A172 (cell line): ENCODE data around the gene STYXL2. TPM values are rescaled to one million over a fixed set of nuclear protein-coding genes. Genes with fewer than 3 reads are reported as not detected.

Source experiments
- DNase-seq: peaks from one replicate; pipeline ENCODE4 v3.0.0-alpha.2; 2015; ENCODE audit warnings: low spot score
- total RNA-seq: library from RNA; depleted of rRNA; stranded (reverse); fragments of >200 nt; shearing (Covaris generic); gene quantifications from 2 replicates; pipeline ENCODE4 v1.2.3, GENCODE V29; 2014

Gene STYXL2
- total RNA-seq, 1 experiment from 2014 or later = not detected

- DNase-seq = no peak
Measured at GRCh38 chr1:167081594-167082156, 12.2 kb upstream of the STYXL2 start.

GRCh38 chr1:167082511-167083027 lies 11.3 kb upstream of the STYXL2 start:
- no peak for DNase-seq

DNA sequence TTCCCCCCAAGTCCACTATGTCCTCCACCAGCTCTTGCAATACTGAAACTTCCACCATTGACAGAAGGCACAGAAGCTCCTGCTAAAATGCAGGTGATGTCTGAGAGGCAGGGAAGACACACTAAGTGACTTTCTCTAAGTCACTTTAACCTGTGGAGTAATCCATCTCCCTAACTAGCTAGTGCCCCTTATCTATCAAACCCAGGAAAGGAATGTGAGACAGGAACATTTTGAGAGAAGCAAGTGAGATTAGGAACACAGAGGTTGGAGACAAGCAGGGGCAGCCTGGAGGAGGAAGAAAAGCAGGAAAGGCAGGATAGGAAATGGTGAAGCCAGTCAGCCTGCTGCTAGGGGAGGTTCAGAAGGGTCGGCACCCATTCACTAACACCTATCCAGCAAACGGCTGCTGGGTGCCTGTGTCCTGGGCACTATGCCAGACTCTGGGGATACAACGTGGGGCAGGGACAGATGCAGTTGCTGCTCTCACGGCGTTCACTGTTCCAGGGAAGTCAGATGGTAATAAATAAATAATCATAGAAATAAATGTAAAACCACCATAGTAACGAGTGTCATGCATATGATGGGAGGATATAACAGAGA lies 10.7 kb upstream of the STYXL2 start:
- DNase-seq = no peak

GRCh38 chr1:167083871-167084270 lies 10.0 kb upstream of the STYXL2 start:
- no peak for DNase-seq

GRCh38 chr1:167084757-167085156 lies 9.1 kb upstream of the STYXL2 start:
- DNase-seq = no peak

GRCh38 chr1:167086033-167086432 lies 7.8 kb upstream of the STYXL2 start:
- no peak for DNase-seq

DNA sequence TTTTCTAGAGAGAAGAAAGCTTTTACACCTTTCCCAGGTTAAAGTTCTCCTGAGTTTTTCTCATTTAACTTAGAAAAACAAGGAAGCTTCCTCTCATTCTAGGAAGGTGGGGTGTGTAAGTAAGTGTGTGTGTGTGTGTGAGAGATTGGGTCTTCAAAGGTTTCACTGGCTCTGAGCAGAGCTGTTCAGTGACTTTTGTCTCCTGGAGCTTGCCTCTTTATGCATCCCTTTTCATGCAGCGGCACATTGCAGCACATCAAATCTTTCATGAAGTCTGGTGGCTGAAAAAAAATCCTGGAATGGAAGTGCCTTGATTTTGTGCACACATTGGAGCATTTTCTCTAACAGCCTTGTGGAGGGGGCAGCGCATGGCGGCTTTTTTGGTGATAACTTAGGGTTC lies 7.1 kb upstream of the STYXL2 start:
- DNase-seq = no peak

- DNase-seq = no peak
Measured at GRCh38 chr1:167088746-167089417, 5.0 kb upstream of the STYXL2 start.

- DNase-seq = no peak
Measured at GRCh38 chr1:167089939-167090313, 3.9 kb upstream of the STYXL2 start.

GRCh38 chr1:167090314-167090942 lies 3.4 kb upstream of the STYXL2 start, which contains the start of gene GPA33:
GPA33 (minus strand) TSS chr1:167090377; CDS start chr1:167090287, 90 bp downstream.
- DNase-seq = no peak

DNA sequence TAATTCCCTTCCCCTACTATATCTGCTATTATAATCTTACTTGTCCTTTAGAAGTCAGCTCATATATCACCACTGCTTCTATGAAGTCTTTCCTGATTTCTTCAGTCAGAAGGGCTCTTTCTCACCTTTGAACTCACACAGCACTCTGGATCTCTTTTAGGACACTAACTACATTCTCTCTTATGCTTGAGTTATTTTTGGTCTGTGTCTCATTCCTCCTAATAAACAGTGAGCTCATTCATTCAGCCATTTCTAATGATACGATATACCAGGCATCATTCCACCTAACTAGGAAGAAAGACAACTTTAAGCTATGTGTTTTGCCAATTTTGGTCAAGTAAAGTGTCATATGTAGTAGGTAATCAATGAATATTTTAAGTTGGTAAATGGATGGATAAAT lies 1.2 kb upstream of the STYXL2 start:
- no peak for DNase-seq

DNA sequence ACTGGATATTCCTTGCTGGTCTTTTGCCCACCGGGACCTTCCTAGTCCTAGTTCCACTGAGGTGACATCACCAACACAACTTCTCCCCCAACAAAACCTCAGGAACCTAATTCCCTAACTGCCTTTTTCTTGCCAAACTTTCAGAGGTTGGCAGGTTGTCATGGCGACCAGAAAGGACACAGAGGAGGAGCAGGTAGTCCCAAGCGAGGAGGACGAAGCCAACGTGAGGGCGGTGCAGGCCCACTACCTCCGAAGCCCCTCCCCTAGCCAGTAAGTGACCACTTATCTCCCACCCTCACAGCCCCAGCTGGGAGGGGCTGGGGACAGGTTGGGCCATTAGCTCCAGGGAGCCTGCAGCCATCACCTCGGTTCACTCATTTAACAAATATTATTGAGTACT lies 815 bp downstream of the STYXL2 start:
- DNase-seq = no peak

DNA sequence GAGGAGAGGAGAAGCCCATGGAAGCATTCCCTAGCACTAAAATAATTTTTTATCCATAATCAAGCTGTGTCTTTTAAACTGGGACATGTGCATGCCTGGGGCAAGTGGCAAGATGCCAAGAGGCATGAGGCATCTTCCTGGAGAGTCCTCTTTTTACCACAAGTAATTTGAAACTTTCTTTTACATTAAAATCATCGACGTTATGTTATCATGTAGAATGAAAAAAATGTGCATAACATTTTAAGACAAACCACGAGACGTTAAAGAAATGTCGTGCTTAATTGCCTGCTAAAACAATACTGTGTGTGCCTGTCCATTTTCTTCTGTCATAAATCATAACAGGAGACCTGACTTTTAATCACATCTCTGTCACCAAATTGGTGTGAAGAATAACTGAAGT lies 1.5 kb downstream of the STYXL2 start:
- peak; percentile 68 for DNase-seq

GRCh38 chr1:167099851-167100250 lies 6.0 kb downstream of the STYXL2 start:
- no peak for DNase-seq

GRCh38 chr1:167100730-167101129 lies 6.9 kb downstream of the STYXL2 start:
- no peak for DNase-seq

DNA sequence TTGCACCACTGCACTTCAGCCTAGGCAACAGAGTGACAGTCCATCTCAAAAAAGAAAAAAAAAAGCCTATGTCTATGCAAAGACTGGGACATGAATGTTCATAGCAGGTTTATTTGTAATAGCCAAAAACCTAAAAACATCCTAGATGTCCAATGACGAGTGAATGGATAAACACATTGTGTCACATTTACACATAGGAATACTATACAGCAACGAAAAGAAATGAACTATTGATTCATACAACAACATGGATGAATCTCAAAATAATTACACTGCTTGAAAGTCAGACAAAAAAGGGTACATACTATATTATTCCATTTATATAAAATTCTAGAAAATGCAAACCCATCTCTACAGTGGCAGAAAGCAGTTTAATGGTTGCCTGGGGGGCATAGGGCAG lies 7.9 kb downstream of the STYXL2 start:
- DNase-seq = no peak

- DNase-seq = no peak
Measured at GRCh38 chr1:167102906-167103573, 9.2 kb downstream of the STYXL2 start.

DNA sequence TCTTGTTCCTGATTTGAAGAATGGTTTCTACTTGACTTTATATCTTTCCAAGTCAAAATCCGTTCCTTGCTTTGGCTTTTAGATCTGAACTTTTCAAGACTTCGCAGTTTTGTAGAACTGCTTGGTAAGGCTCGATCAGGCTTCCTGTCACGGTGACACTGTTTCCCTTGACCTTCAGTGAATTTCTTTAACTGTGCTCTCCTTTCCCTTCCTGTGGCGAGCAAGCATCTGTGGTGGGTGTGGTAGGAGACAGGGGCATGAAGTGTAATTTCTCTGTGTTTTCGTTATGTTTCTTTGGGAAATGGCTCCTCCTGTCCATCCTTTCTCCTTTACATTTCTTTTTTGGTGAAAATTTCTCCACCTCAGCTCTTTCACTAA lies 10.4 kb downstream of the STYXL2 start:
- DNase-seq = no peak

DNA sequence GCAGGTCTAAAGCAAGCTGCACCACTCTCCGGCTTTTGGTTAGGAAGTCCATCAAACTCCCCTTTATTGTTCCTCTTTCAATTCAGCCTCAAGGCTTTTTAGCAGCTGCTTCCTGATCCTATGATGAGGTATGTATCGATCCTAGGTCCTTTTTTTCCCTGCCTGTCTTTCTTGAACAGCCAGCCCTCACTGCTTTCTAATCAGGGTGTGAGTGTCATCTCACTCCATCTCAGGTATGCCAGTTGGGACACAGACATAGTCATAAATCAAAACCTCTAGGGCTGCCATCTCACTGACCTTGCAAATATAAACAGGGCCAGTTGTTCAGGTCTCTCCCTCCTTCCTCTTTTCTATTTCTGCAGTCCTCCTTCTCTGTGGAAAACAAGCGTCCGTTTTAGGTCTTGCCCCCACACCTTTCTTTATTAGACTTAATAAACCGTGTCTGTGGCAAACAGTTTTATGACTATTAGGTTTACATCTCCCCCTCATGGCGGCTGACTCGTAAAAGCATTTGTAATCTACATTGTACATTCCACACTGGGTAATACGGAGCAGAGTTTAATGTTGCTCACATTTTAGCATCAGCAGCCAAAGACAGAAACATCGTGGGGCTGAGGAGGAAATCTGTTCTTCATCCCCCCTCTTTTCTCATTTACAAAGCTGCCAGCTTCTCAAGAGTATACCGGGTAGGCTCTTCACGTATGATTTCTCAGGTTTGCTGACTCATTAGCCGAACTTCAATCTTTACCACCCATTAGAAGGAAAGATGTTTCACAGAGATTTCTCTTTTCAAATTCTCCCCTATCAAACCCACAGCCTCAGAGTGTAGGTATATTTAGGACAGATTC lies 11.6 kb downstream of the STYXL2 start:
- no peak for DNase-seq

DNA sequence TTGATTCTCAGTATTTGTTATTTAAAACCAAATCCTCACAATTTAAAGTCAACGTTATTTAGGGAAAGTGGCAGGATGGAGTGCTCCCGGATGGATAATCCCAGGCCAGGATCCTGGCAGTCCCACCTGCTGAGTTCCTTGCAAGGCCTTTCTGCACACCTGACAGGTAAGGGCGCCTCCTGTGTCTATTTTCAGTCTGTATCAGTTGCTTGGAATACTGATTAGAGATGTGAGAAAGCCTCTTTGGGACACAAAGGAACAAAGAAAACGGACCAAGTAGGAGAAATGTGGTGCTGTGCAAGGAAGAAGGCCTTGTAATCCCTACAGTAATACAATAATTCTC lies 12.2 kb downstream of the STYXL2 start:
- no peak for DNase-seq

- DNase-seq = no peak
Measured at GRCh38 chr1:167107456-167107855, 13.6 kb downstream of the STYXL2 start.
